ENCODE results near the gene MRPL51.
"Not testable (repeated sequence)": the region's sequence is repeated elsewhere in the genome, so short reads cannot be mapped to it uniquely, and the experiment has no call there.

Gene MRPL51

GRCh38 chr12:6477601-6478377 lies 15.3 kb downstream of the MRPL51 start:
- not testable (repeated sequence) for DNase-seq

GRCh38 chr12:6476489-6476888 lies 16.6 kb downstream of the MRPL51 start:
- no peak for DNase-seq

- DNase-seq: not testable (repeated sequence)
These were observed 17.7 kb downstream of the MRPL51 start for GRCh38 chr12:6475233-6475975.

GRCh38 chr12:6472491-6472890 lies 20.6 kb downstream of the MRPL51 start:
- DNase-seq: no peak

GRCh38 chr12:6471989-6472360 lies 21.1 kb downstream of the MRPL51 start:
- DNase-seq: peak; percentile 51

- DNase-seq: peak; percentile 99
These were observed 22.5 kb downstream of the MRPL51 start, which contains the start of gene VAMP1 for GRCh38 chr12:6470375-6471163. Gene VAMP1, minus strand, starts transcription at chr12:6470677. Its CDS starts 146 bp downstream, at chr12:6470531.

- no peak for DNase-seq
These were observed 23.3 kb downstream of the MRPL51 start for GRCh38 chr12:6469609-6470374.

- no peak for DNase-seq
These were observed 24.0 kb downstream of the MRPL51 start for GRCh38 chr12:6469092-6469491.

- no peak for DNase-seq
These were observed 24.8 kb downstream of the MRPL51 start for GRCh38 chr12:6468283-6468575.

GRCh38 chr12:6467571-6468282 lies 25.3 kb downstream of the MRPL51 start:
- not testable (repeated sequence) for DNase-seq

GRCh38 chr12:6466751-6467150 lies 26.3 kb downstream of the MRPL51 start:
- not testable (repeated sequence) for DNase-seq

- no peak for DNase-seq
These were observed 26.9 kb downstream of the MRPL51 start for GRCh38 chr12:6466184-6466573.

- DNase-seq: peak; percentile 60
These were observed 27.4 kb downstream of the MRPL51 start for GRCh38 chr12:6465467-6466183.

GRCh38 chr12:6464531-6464930 lies 28.5 kb downstream of the MRPL51 start:
- DNase-seq: no peak

GRCh38 chr12:6463858-6464257 lies 29.2 kb downstream of the MRPL51 start:
- DNase-seq: no peak

GRCh38 chr12:6463216-6463615 lies 29.8 kb downstream of the MRPL51 start:
- no peak for DNase-seq

GRCh38 chr12:6462234-6462995 lies 30.6 kb downstream of the MRPL51 start:
- DNase-seq: peak; percentile 60

- DNase-seq: peak; percentile 96
These were observed 31.4 kb downstream of the MRPL51 start for GRCh38 chr12:6461401-6462233.

GRCh38 chr12:6460751-6461371 lies 32.2 kb downstream of the MRPL51 start:
- peak; percentile 70 for DNase-seq
